Measurements from ENCODE around the gene GMPS. TPM values are rescaled to one million over a fixed set of nuclear protein-coding genes. Genes with fewer than 3 reads are reported as not detected.

GMPS gene
- total and polyA plus RNA-seq, 9 of the 15 experiments (the other 6 are each of a cell fraction or from before 2014, with no cell fraction given) = 73.7 to 282 (median 156) TPM

DNA sequence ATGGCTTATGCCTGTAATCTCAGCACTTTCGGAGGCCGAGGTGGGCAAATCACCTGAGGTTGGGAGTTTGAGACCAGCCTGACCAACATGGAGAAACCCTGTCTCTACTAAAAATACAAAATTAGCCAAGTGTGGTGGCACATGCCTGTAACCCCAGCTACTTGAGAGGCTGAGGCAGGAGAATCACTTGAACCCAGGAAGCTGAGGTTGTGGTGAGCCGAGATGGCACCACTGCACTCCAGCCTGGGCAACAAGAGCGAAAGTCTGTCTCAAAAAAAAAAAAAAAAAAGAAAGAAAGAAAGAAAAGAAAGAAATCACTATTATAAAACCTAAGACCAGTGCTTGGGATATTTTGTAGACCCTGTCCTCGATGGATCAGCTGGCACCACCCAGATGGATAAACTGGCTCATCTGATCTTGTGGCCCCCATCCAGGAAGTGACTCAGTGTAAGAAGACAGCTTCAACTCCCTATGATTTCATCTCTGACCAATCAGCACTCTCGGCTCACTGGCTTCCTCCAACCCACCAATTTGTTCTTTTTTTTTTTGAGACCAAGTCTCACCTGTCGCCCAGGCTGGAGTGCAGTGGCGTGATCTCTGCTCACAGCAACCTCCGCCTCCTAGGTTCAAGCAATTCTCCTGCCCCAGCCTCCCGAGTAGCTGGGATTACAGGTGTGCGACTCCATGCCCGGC lies 8.0 kb upstream of the GMPS start (continued):
- TF ChIP-seq, protein P1, sequence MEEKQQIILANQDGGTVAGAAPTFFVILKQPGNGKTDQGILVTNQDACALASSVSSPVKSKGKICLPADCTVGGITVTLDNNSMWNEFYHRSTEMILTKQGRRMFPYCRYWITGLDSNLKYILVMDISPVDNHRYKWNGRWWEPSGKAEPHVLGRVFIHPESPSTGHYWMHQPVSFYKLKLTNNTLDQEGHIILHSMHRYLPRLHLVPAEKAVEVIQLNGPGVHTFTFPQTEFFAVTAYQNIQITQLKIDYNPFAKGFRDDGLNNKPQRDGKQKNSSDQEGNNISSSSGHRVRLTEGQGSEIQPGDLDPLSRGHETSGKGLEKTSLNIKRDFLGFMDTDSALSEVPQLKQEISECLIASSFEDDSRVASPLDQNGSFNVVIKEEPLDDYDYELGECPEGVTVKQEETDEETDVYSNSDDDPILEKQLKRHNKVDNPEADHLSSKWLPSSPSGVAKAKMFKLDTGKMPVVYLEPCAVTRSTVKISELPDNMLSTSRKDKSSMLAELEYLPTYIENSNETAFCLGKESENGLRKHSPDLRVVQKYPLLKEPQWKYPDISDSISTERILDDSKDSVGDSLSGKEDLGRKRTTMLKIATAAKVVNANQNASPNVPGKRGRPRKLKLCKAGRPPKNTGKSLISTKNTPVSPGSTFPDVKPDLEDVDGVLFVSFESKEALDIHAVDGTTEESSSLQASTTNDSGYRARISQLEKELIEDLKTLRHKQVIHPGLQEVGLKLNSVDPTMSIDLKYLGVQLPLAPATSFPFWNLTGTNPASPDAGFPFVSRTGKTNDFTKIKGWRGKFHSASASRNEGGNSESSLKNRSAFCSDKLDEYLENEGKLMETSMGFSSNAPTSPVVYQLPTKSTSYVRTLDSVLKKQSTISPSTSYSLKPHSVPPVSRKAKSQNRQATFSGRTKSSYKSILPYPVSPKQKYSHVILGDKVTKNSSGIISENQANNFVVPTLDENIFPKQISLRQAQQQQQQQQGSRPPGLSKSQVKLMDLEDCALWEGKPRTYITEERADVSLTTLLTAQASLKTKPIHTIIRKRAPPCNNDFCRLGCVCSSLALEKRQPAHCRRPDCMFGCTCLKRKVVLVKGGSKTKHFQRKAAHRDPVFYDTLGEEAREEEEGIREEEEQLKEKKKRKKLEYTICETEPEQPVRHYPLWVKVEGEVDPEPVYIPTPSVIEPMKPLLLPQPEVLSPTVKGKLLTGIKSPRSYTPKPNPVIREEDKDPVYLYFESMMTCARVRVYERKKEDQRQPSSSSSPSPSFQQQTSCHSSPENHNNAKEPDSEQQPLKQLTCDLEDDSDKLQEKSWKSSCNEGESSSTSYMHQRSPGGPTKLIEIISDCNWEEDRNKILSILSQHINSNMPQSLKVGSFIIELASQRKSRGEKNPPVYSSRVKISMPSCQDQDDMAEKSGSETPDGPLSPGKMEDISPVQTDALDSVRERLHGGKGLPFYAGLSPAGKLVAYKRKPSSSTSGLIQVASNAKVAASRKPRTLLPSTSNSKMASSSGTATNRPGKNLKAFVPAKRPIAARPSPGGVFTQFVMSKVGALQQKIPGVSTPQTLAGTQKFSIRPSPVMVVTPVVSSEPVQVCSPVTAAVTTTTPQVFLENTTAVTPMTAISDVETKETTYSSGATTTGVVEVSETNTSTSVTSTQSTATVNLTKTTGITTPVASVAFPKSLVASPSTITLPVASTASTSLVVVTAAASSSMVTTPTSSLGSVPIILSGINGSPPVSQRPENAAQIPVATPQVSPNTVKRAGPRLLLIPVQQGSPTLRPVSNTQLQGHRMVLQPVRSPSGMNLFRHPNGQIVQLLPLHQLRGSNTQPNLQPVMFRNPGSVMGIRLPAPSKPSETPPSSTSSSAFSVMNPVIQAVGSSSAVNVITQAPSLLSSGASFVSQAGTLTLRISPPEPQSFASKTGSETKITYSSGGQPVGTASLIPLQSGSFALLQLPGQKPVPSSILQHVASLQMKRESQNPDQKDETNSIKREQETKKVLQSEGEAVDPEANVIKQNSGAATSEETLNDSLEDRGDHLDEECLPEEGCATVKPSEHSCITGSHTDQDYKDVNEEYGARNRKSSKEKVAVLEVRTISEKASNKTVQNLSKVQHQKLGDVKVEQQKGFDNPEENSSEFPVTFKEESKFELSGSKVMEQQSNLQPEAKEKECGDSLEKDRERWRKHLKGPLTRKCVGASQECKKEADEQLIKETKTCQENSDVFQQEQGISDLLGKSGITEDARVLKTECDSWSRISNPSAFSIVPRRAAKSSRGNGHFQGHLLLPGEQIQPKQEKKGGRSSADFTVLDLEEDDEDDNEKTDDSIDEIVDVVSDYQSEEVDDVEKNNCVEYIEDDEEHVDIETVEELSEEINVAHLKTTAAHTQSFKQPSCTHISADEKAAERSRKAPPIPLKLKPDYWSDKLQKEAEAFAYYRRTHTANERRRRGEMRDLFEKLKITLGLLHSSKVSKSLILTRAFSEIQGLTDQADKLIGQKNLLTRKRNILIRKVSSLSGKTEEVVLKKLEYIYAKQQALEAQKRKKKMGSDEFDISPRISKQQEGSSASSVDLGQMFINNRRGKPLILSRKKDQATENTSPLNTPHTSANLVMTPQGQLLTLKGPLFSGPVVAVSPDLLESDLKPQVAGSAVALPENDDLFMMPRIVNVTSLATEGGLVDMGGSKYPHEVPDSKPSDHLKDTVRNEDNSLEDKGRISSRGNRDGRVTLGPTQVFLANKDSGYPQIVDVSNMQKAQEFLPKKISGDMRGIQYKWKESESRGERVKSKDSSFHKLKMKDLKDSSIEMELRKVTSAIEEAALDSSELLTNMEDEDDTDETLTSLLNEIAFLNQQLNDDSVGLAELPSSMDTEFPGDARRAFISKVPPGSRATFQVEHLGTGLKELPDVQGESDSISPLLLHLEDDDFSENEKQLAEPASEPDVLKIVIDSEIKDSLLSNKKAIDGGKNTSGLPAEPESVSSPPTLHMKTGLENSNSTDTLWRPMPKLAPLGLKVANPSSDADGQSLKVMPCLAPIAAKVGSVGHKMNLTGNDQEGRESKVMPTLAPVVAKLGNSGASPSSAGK (IDR thresholded peaks at IDR 0.05) = peak; percentile 68
- TF ChIP-seq, protein P2, sequence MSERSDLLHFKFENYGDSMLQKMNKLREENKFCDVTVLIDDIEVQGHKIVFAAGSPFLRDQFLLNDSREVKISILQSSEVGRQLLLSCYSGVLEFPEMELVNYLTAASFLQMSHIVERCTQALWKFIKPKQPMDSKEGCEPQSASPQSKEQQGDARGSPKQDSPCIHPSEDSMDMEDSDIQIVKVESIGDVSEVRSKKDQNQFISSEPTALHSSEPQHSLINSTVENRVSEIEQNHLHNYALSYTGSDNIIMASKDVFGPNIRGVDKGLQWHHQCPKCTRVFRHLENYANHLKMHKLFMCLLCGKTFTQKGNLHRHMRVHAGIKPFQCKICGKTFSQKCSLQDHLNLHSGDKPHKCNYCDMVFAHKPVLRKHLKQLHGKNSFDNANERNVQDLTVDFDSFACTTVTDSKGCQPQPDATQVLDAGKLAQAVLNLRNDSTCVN (CRISPR knock-in tag; IDR thresholded peaks at IDR 0.05) = 0 out of 2 replicates have a peak, but pooled peaks have one; percentile 26
- TF ChIP-seq ARID1B (IDR thresholded peaks at IDR 0.05) (peak; percentile 70), SUPT5H (IDR thresholded peaks at IDR 0.05) (peak; percentile 51; the same call in 1 of the 2 replicates), GTF2E2 (tag; IDR thresholded peaks at IDR 0.05) (0 out of 2 replicates have a peak, but pooled peaks have one; percentile 30)

Measured in K562 (cell line).